Measurements from ENCODE around the gene CDKAL1.

- TF ChIP-seq CTCF (conservative IDR thresholded peaks at IDR 0.05), result no peak
- TF ChIP-seq EZH2 (IDR thresholded peaks at IDR 0.05; ENCODE audit: low read depth), result no peak
Observed at GRCh38 chr6:21208081-21208795, 674.0 kb downstream of the CDKAL1 start.
